GM23248 (cell line): ENCODE measurements around the gene SMARCD3. TPM values are rescaled to one million over a fixed set of nuclear protein-coding genes. Genes with fewer than 3 reads are reported as not detected.

Source experiments
- DNase-seq: peaks from one replicate; pipeline ENCODE4 v3.0.0-alpha.2; 2015
- H2AFZ ChIP-seq: fragments of 200-600 bp; sonication (generic); 2 replicates; pipeline ENCODE4 v1.6.1; 2016; ENCODE audit warnings: antibody characterized with exemption
- H3F3A ChIP-seq: fragments of 200-600 bp; sonication (generic); 2 replicates; pipeline ENCODE4 v1.6.1; 2016; ENCODE audit warnings: mild to moderate bottlenecking, antibody characterized with exemption, mixed run types; ENCODE audit not compliant: insufficient read depth
- H3K27ac ChIP-seq: fragments of 200-600 bp; sonication (generic); 2 replicates; pipeline ENCODE4 v1.5.1; 2016; ENCODE audit warnings: mild to moderate bottlenecking
- H3K27me3 ChIP-seq: fragments of 200-600 bp; sonication (generic); replicated peaks from 2 replicates; pipeline ENCODE4 v1.6.1; 2016; ENCODE audit warnings: mild to moderate bottlenecking; ENCODE audit not compliant: insufficient read depth
- H3K36me3 ChIP-seq: fragments of 200-600 bp; sonication (generic); 2 replicates; pipeline ENCODE4 v1.6.1; 2016; ENCODE audit warnings: low read depth, mild to moderate bottlenecking
- H3K4me1 ChIP-seq: fragments of 200-600 bp; sonication (generic); 2 replicates; pipeline ENCODE4 v1.6.1; 2016; ENCODE audit warnings: mild to moderate bottlenecking; ENCODE audit not compliant: insufficient read depth
- H3K4me2 ChIP-seq: fragments of 200-600 bp; sonication (generic); one replicate; pipeline ENCODE4 v1.6.1; 2016; ENCODE audit warnings: mild to moderate bottlenecking; ENCODE audit not compliant: unreplicated experiment
- H3K4me3 ChIP-seq: fragments of 200-600 bp; sonication (generic); 2 replicates; pipeline ENCODE4 v1.5.1; 2016; ENCODE audit warnings: mild to moderate bottlenecking
- H3K79me2 ChIP-seq: fragments of 200-600 bp; sonication (generic); 2 replicates; pipeline ENCODE4 v1.6.1; 2016; ENCODE audit warnings: mild to moderate bottlenecking; ENCODE audit not compliant: insufficient read depth
- H3K9ac ChIP-seq: fragments of 200-600 bp; sonication (generic); 2 replicates; pipeline ENCODE4 v1.6.1; 2016; ENCODE audit warnings: mild to moderate bottlenecking
- H3K9me2 ChIP-seq: fragments of 200-600 bp; sonication (generic); 2 replicates; pipeline ENCODE4 v1.6.1; 2016; ENCODE audit warnings: mixed run types, mild to moderate bottlenecking, moderate library complexity; ENCODE audit not compliant: insufficient read depth
- H3K9me3 ChIP-seq: fragments of 200-600 bp; sonication (generic); one replicate; pipeline ENCODE4 v1.6.1; 2017; ENCODE audit warnings: low read depth
- H4K20me1 ChIP-seq: fragments of 200-600 bp; sonication (generic); 2 replicates; pipeline ENCODE4 v1.6.0; 2016; ENCODE audit not compliant: insufficient read depth
- EZH2 ChIP-seq: fragments of 200-600 bp; sonication (generic); IDR thresholded peaks from 2 replicates; pipeline ENCODE4 v1.6.1; 2018; ENCODE audit warnings: antibody characterized with exemption, mild to moderate bottlenecking; ENCODE audit not compliant: insufficient read depth, poor library complexity, severe bottlenecking
- EZH2phosphoT487 ChIP-seq: fragments of 200-600 bp; sonication (generic); IDR thresholded peaks from 2 replicates; pipeline ENCODE4 v1.6.1; 2018; ENCODE audit warnings: antibody characterized with exemption, moderate library complexity, mild to moderate bottlenecking, low read depth; ENCODE audit not compliant: insufficient read depth
- WGBS, 2 experiments: methylation state at CpG; one replicate each; pipeline ENCODE4 v1.1.6; 2015 to 2017; ENCODE audit warnings: low lambda C conversion rate in 2 of 2, low coverage in 1 of 2; ENCODE audit errors: missing lambda C conversion rate in 2 of 2; 5-methylcytosine and 5-hydroxymethylcytosine counted together
- in situ Hi-C: fragments of 300-500 bp; cut with MboI; formaldehyde crosslinking; loops from 2 replicates; pipeline ENCODE4 v1.15.0; 2020
- polyA plus RNA-seq: library from polyadenylated mRNA; unstranded; fragments of >200 nt; fragmentation: Nextera tagmentation; extraction: Ambion mirVana; gene quantifications from 2 replicates; pipeline ENCODE4 v1.2.1, GENCODE V29; 2016
- total RNA-seq: library from RNA; depleted of rRNA; stranded (reverse); fragments of >200 nt; shearing (Covaris generic); gene quantifications from 2 replicates; pipeline ENCODE4 v1.2.3, GENCODE V29; 2014

The SMARCD3 gene
- total and polyA plus RNA-seq, 2 experiments from 2014 or later = 22.4 to 32.2 TPM

- in situ Hi-C loops = no loop called here
- Histone ChIP-seq H2AFZ (no peak overlapping the region), H3K9ac (no peak overlapping the region), H3K79me2 (no peaks in the 10 kb centered on the region), H3K9me3 (no peaks in the 10 kb centered on the region), H3K9me2 (no peaks in the 10 kb centered on the region), H3K27ac (no peak overlapping the region), H3K4me1 (no peaks in the 10 kb centered on the region), H3K36me3 (no peaks in the 10 kb centered on the region), H3K4me3 (no peak overlapping the region), H4K20me1 (no peaks in the 10 kb centered on the region), H3K4me2 (no peak overlapping the region), H3K27me3 (peaks cover 14% of the 10 kb centered on the region), H3F3A (peaks cover 5% of the 10 kb centered on the region; the same call in 1 of the 2 replicates)
- DNase-seq = no peak
- TF ChIP-seq EZH2 (no peak), EZH2phosphoT487 (no peak)
- 44 to 47% methylated on average over 12 of the region's 12 CpGs for WGBS, 2 experiments
Observed at GRCh38 chr7:151207804-151208203, 40.7 kb downstream of the SMARCD3 start.

- Histone ChIP-seq H3K79me2 (no peaks in the 10 kb centered on the region), H3K4me3 (no peak overlapping the region), H3F3A (peaks cover 5% of the 10 kb centered on the region; the same call in 1 of the 2 replicates), H3K9me2 (no peaks in the 10 kb centered on the region), H2AFZ (no peak overlapping the region), H3K9me3 (no peaks in the 10 kb centered on the region), H3K4me2 (no peak overlapping the region), H3K9ac (no peak overlapping the region), H4K20me1 (no peaks in the 10 kb centered on the region), H3K36me3 (no peaks in the 10 kb centered on the region), H3K27me3 (peaks cover 18% of the 10 kb centered on the region), H3K27ac (no peak overlapping the region), H3K4me1 (no peaks in the 10 kb centered on the region)
- DNase-seq = no peak
- in situ Hi-C loops = no loop called here
- no peak for TF ChIP-seq EZH2phosphoT487
- no peak for TF ChIP-seq EZH2
- WGBS, 2 experiments = 61 to 63% methylated on average over 9 of the region's 9 CpGs
Observed at GRCh38 chr7:151207315-151207714, 41.2 kb downstream of the SMARCD3 start.

- H3K79me2 ChIP-seq = no peaks in the 10 kb centered on the region
- 46 to 53% methylated on average over 9 of the region's 9 CpGs for WGBS, 2 experiments
- no peak overlapping the region for H3K4me3 ChIP-seq
- no peaks in the 10 kb centered on the region for H3K36me3 ChIP-seq
- H2AFZ ChIP-seq = no peak overlapping the region
- no peaks in the 10 kb centered on the region for H3K9me2 ChIP-seq
- no peak overlapping the region for H3K9ac ChIP-seq
- peaks cover 22% of the 10 kb centered on the region for H3K27me3 ChIP-seq
- no peaks in the 10 kb centered on the region for H4K20me1 ChIP-seq
- H3K4me2 ChIP-seq = no peak overlapping the region
- TF ChIP-seq EZH2phosphoT487 = no peak
- TF ChIP-seq EZH2 = no peak
- DNase-seq = no peak
- in situ Hi-C loops = no loop called here
- no peak overlapping the region for H3K27ac ChIP-seq
- no peaks in the 10 kb centered on the region for H3K4me1 ChIP-seq
- H3K9me3 ChIP-seq = no peaks in the 10 kb centered on the region
- peaks cover 5% of the 10 kb centered on the region; the same call in 1 of the 2 replicates for H3F3A ChIP-seq
Observed at GRCh38 chr7:151206914-151207313, 41.6 kb downstream of the SMARCD3 start.

GRCh38 chr7:151205730-151206129, 42.8 kb downstream of the SMARCD3 start:
- H3K27me3 ChIP-seq = peaks cover 24% of the 10 kb centered on the region
- no peaks in the 10 kb centered on the region for H3K9me2 ChIP-seq
- no peak for DNase-seq
- in situ Hi-C loops = no loop called here
- no peak overlapping the region for H3K9ac ChIP-seq
- no peaks in the 10 kb centered on the region for H3F3A ChIP-seq
- H3K9me3 ChIP-seq = no peaks in the 10 kb centered on the region
- TF ChIP-seq EZH2phosphoT487 (no peak), EZH2 (no peak)
- H3K4me1 ChIP-seq = no peaks in the 10 kb centered on the region
- H4K20me1 ChIP-seq = no peaks in the 10 kb centered on the region
- 65 to 71% methylated on average over 6 of the region's 6 CpGs for WGBS, 2 experiments
- H3K79me2 ChIP-seq = no peaks in the 10 kb centered on the region
- H3K4me2 ChIP-seq = no peak overlapping the region
- no peak overlapping the region for H3K4me3 ChIP-seq
- no peak overlapping the region for H3K27ac ChIP-seq
- no peaks in the 10 kb centered on the region for H3K36me3 ChIP-seq
- no peak overlapping the region for H2AFZ ChIP-seq

- Histone ChIP-seq H3K36me3 (no peaks in the 10 kb centered on the region), H3K9me2 (no peaks in the 10 kb centered on the region), H3K4me1 (no peaks in the 10 kb centered on the region), H2AFZ (no peak overlapping the region), H3F3A (no peaks in the 10 kb centered on the region), H3K9me3 (no peaks in the 10 kb centered on the region), H3K27me3 (peaks cover 29% of the 10 kb centered on the region), H4K20me1 (no peaks in the 10 kb centered on the region), H3K79me2 (no peaks in the 10 kb centered on the region), H3K9ac (no peak overlapping the region), H3K4me2 (no peak overlapping the region), H3K27ac (no peak overlapping the region), H3K4me3 (no peak overlapping the region)
- in situ Hi-C loops = no loop called here
- 61 to 65% methylated on average over 46 to 48 of the region's 48 CpGs for WGBS, 2 experiments
- no peak for DNase-seq
- TF ChIP-seq EZH2phosphoT487 (no peak), EZH2 (no peak)
Observed at GRCh38 chr7:151204383-151205032, 44.0 kb downstream of the SMARCD3 start.
